CD4-positive, alpha-beta T cell (primary cell): ENCODE results near the gene SH3RF3. TPM values are rescaled to one million over a fixed set of nuclear protein-coding genes. Genes with fewer than 3 reads are reported as not detected.

Experiments used
- ATAC-seq: fragments of 200-7000 bp; cut with Tn5 transposase; one replicate; pipeline ENCODE4 v1.10.0; 2022; ENCODE audit warnings: mild to moderate bottlenecking; ENCODE audit not compliant: poor library complexity
- CTCF ChIA-PET: fragments of 350-600 bp; sonication (Branson Sonifier 250); formaldehyde crosslinking; loops from one replicate; lab custom pipeline; 2021; ENCODE audit warnings: antibody characterized with exemption, inconsistent platforms; lab: Charles Lee
- POLR2A ChIA-PET: fragments of 350-600 bp; sonication (Branson Sonifier 250); formaldehyde crosslinking; loops from one replicate; lab custom pipeline; 2021; ENCODE audit warnings: antibody characterized with exemption, inconsistent platforms; lab: Charles Lee
- DNase-seq, 14 experiments: peaks; one replicate each; pipeline ENCODE4 v3.0.0-alpha.2; 2013 to 2020; ENCODE audit warnings: mixed read lengths in 2 of 14
- H3K27ac ChIP-seq, 2 donors: one replicate each; pipeline versions ENCODE4 v1.5.1 to v1.7.0; 2013; ENCODE audit warnings: low read length in 2 of 2, low read depth in 1 of 2, mild to moderate bottlenecking in 1 of 2
- H3K27me3 ChIP-seq, 2 experiments: 1 replicate in 1 of 2; 2 replicates in 1 of 2; pipeline versions ENCODE4 v1.6.1 to v1.7.0; 2013; ENCODE audit warnings: low read length in 2 of 2, control low read depth in 1 of 2, mild to moderate bottlenecking in 1 of 2, moderate library complexity in 1 of 2; ENCODE audit not compliant: insufficient read depth in 2 of 2, control insufficient read depth in 1 of 2
- H3K36me3 ChIP-seq: one replicate; pipeline ENCODE4 v1.6.1; 2013; ENCODE audit warnings: low read length, control low read depth; ENCODE audit not compliant: insufficient read depth
- H3K4me1 ChIP-seq: one replicate; pipeline ENCODE4 v1.6.1; 2013; ENCODE audit warnings: low read length, control low read depth; ENCODE audit not compliant: insufficient read depth
- H3K4me3 ChIP-seq: one replicate; pipeline ENCODE4 v1.5.1; 2013; ENCODE audit warnings: mild to moderate bottlenecking, low read length, moderate library complexity
- H3K9me3 ChIP-seq, 2 experiments: 1 replicate in 1 of 2; 2 replicates in 1 of 2; pipeline versions ENCODE4 v1.6.1 to v1.7.0; 2013; ENCODE audit warnings: low read length in 2 of 2, mild to moderate bottlenecking in 2 of 2, control low read depth in 1 of 2, moderate library complexity in 1 of 2; ENCODE audit not compliant: control insufficient read depth in 1 of 2, insufficient read depth in 1 of 2
- H3K27ac Mint-ChIP-seq: one replicate; pipeline ENCODE4 v1.8.0; 2020; ENCODE audit warnings: mixed read lengths
- H3K27me3 Mint-ChIP-seq: one replicate; pipeline ENCODE4 v1.8.0; 2021; ENCODE audit warnings: mixed read lengths
- H3K36me3 Mint-ChIP-seq: one replicate; pipeline ENCODE4 v1.8.0; 2021; ENCODE audit warnings: low read depth, mixed read lengths
- H3K4me1 Mint-ChIP-seq: one replicate; pipeline ENCODE4 v1.8.0; 2021; ENCODE audit warnings: low read depth, mixed read lengths
- H3K4me3 Mint-ChIP-seq: one replicate; pipeline ENCODE4 v1.8.0; 2020; ENCODE audit warnings: mild to moderate bottlenecking, mixed read lengths
- H3K9me3 Mint-ChIP-seq: one replicate; pipeline ENCODE4 v1.8.0; 2020; ENCODE audit warnings: mixed read lengths
- CTCF ChIP-seq: fragments of 200-600 bp; IDR thresholded peaks from one replicate; pipeline ENCODE4 v1.8.0; 2022; ENCODE audit warnings: antibody characterized with exemption, mild to moderate bottlenecking
- intact Hi-C, 2 experiments: fragments of 100-400 bp; cut with DNase I in 1 of 2; cut with micrococcal nuclease in 1 of 2; formaldehyde crosslinking; loops; one replicate each; pipeline versions ENCODE4 v1.15.1 to v1.9.0; 2023 to 2025; cut with DNase I, micrococcal nuclease
- total RNA-seq, 174 experiments: library from RNA in 2 of 174; stranded (reverse) in 2 of 174; gene quantifications; one replicate each; pipeline ENCODE4 v1.2.3 and lab custom pipeline; 2021 to 2026

Gene SH3RF3
- total RNA-seq, 2 experiments from 2014 or later, result 5.2 to 5.9 TPM

GRCh38 chr2:109080757-109081156, 48.2 kb upstream of the SH3RF3 start:
- no peaks in the 10 kb centered on the region for H3K27me3 ChIP-seq
- Mint-ChIP-seq H3K27ac (no peak overlapping the region), H3K4me3 (no peak overlapping the region), H3K9me3 (no peaks in the 10 kb centered on the region), H3K4me1 (peaks cover 3% of the 10 kb centered on the region), H3K27me3 (no peaks in the 10 kb centered on the region), H3K36me3 (no peaks in the 10 kb centered on the region)
- ChIA-PET POLR2A (interaction anchor here (1.3 kb wide), 1 partner anchor 64 kb away, joined by 3 read pairs; no protein-coding TSS in a partner anchor), CTCF (no interaction called here)
- no peaks in the 10 kb centered on the region for H3K36me3 ChIP-seq
- no peaks in the 10 kb centered on the region for H3K4me1 ChIP-seq
- no peak for TF ChIP-seq CTCF
- ATAC-seq, result no peak
- DNase-seq, result no peak
- intact Hi-C loops, result no loop called here
- H3K27ac ChIP-seq, result no peak overlapping the region
- H3K4me3 ChIP-seq, result no peak overlapping the region
- no peaks in the 10 kb centered on the region for H3K9me3 ChIP-seq

GRCh38 chr2:109081374-109081773, 47.6 kb upstream of the SH3RF3 start:
- no peaks in the 10 kb centered on the region for H3K9me3 ChIP-seq
- no peak overlapping the region for H3K27ac Mint-ChIP-seq
- H3K4me3 Mint-ChIP-seq, result no peak overlapping the region
- no peaks in the 10 kb centered on the region for H3K9me3 Mint-ChIP-seq
- no peak for ATAC-seq
- H3K36me3 Mint-ChIP-seq, result no peaks in the 10 kb centered on the region
- H3K27ac ChIP-seq, result no peak overlapping the region
- H3K4me1 Mint-ChIP-seq, result no peaks in the 10 kb centered on the region
- H3K4me3 ChIP-seq, result no peak overlapping the region
- H3K36me3 ChIP-seq, result no peaks in the 10 kb centered on the region
- H3K27me3 Mint-ChIP-seq, result no peaks in the 10 kb centered on the region
- H3K27me3 ChIP-seq, result no peaks in the 10 kb centered on the region
- intact Hi-C loops, result no loop called here
- ChIA-PET POLR2A (no interaction called here), CTCF (no interaction called here)
- H3K4me1 ChIP-seq, result no peaks in the 10 kb centered on the region
- no peak for DNase-seq
- no peak for TF ChIP-seq CTCF

GRCh38 chr2:109083771-109084170, 45.2 kb upstream of the SH3RF3 start:
- intact Hi-C loops, result no loop called here
- ATAC-seq (no peak), DNase-seq (no peak)
- Histone ChIP-seq H3K9me3 (no peaks in the 10 kb centered on the region), H3K36me3 (no peaks in the 10 kb centered on the region), H3K4me3 (no peak overlapping the region), H3K27me3 (no peaks in the 10 kb centered on the region), H3K27ac (no peak overlapping the region), H3K4me1 (peaks cover 4% of the 10 kb centered on the region)
- POLR2A ChIA-PET, result interaction anchor here (0.7 to 1.2 kb wide), 2 partner anchors 20 to 52 kb away, joined by 3 read pairs; no protein-coding TSS in a partner anchor
- Mint-ChIP-seq H3K27me3 (no peaks in the 10 kb centered on the region), H3K9me3 (peaks cover under 1% of the 10 kb centered on the region), H3K27ac (no peak overlapping the region), H3K36me3 (no peaks in the 10 kb centered on the region), H3K4me3 (no peak overlapping the region), H3K4me1 (peaks cover 5% of the 10 kb centered on the region)
- CTCF ChIA-PET, result no interaction called here
- no peak for TF ChIP-seq CTCF
